Natural killer cell treated with Interleukin-12 subunit alpha and Interleukin-12 subunit beta and Interleukin-15 and Interleukin-18, amount 100 ng/mL, for 72 hours (primary cell): ENCODE measurements around the gene UQCC5. TPM values are rescaled to one million over a fixed set of nuclear protein-coding genes. Genes with fewer than 3 reads are reported as not detected.

Experiments
- ATAC-seq, 2 donors: fragments of 150-1000 bp; cut with Tn5 transposase in 1 of 2; sonication (Bioruptor Pico), chemical (Tn5 transposase) in 1 of 2; 2 replicates each; pipeline ENCODE4 v1.10.0; 2021
- DNase-seq: peaks from one replicate; pipeline ENCODE4 v3.0.0; 2022; ENCODE audit warnings: low spot score
- H3K27ac Mint-ChIP-seq, 2 donors: 1 replicate in 1 of 2; 2 replicates in 1 of 2; pipeline ENCODE4 v1.8.0; 2022; ENCODE audit warnings: mixed read lengths in 2 of 2, mild to moderate bottlenecking in 1 of 2, moderate library complexity in 1 of 2
- H3K27me3 Mint-ChIP-seq, 2 donors: 1 replicate in 1 of 2; 2 replicates in 1 of 2; pipeline ENCODE4 v1.8.0; 2022; ENCODE audit warnings: mixed read lengths in 2 of 2
- H3K36me3 Mint-ChIP-seq: one replicate; pipeline ENCODE4 v1.8.0; 2022; ENCODE audit warnings: mixed read lengths
- H3K4me1 Mint-ChIP-seq, 2 donors: 1 replicate in 1 of 2; 2 replicates in 1 of 2; pipeline ENCODE4 v1.8.0; 2022; ENCODE audit warnings: low read depth in 2 of 2, mixed read lengths in 2 of 2, mild to moderate bottlenecking in 1 of 2
- H3K4me3 Mint-ChIP-seq: one replicate; pipeline ENCODE4 v1.8.0; 2022; ENCODE audit warnings: mixed read lengths
- H3K9me3 Mint-ChIP-seq: 2 replicates; pipeline ENCODE4 v1.8.0; 2022; ENCODE audit warnings: mixed read lengths
- total RNA-seq, 2 donors: library from RNA; stranded (reverse); gene quantifications; one replicate each; pipeline ENCODE4 v1.2.3, GENCODE V29; 2022

UQCC5 gene
- total RNA-seq, 2 donors from 2014 or later = 6.7 to 18.0 TPM

DNA sequence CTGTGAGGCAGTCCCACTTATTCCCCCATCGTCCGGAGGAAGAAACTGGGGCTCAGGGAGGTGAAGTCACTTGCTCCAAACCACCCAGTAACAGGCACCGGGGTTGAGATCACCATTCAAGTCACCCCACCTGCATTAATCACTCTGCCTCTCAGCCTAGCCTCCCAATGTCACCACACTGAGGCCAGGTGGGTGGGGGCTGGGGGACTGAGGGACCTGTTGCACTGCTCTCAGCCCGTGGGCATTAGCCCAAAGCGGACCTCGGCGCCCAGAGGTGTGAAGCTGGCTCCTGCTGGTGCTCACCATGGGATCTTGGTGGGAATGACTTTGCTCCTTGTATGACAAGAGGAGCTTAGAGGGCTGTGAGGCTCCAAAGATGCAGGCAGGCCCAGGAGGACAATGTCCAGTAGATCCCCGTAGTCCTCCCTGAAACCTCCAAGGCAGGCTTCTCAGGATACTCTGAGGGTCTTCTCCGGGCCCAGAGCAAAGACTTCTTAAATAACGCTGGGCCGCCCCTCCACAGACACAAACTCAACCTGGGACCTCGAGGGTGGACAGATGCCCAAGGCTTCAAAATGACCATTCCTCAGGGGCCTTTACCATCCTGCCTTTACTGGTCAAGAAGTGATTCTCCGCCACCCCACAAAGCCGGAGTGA lies 4.4 kb upstream of the UQCC5 start:
- ATAC-seq (no peak), DNase-seq (no peak)
- H3K4me1 Mint-ChIP-seq = peaks cover 9 to 27% of the 10 kb centered on the region in 2 donors
- peaks cover 0 to 2% of the 10 kb centered on the region in 2 donors for H3K27me3 Mint-ChIP-seq
- no peaks in the 10 kb centered on the region for H3K36me3 Mint-ChIP-seq
- H3K27ac Mint-ChIP-seq = peak overlapping the region; percentile 66 to 67
- peak overlapping the region; percentile 89 for H3K4me3 Mint-ChIP-seq
- H3K9me3 Mint-ChIP-seq = no peaks in the 10 kb centered on the region

GRCh38 chr3:52532517-52532837 lies 3.9 kb upstream of the UQCC5 start:
- H3K4me1 Mint-ChIP-seq = peaks cover 12 to 30% of the 10 kb centered on the region in 2 donors
- peaks cover under 1% of the 10 kb centered on the region for H3K36me3 Mint-ChIP-seq
- H3K27me3 Mint-ChIP-seq = peaks cover 0 to 2% of the 10 kb centered on the region in 2 donors
- H3K9me3 Mint-ChIP-seq = no peaks in the 10 kb centered on the region
- H3K27ac Mint-ChIP-seq = peak overlapping the region; percentile 66 to 67
- DNase-seq (peak; percentile 60), ATAC-seq (no peak)
- peak overlapping the region; percentile 89 for H3K4me3 Mint-ChIP-seq

DNA sequence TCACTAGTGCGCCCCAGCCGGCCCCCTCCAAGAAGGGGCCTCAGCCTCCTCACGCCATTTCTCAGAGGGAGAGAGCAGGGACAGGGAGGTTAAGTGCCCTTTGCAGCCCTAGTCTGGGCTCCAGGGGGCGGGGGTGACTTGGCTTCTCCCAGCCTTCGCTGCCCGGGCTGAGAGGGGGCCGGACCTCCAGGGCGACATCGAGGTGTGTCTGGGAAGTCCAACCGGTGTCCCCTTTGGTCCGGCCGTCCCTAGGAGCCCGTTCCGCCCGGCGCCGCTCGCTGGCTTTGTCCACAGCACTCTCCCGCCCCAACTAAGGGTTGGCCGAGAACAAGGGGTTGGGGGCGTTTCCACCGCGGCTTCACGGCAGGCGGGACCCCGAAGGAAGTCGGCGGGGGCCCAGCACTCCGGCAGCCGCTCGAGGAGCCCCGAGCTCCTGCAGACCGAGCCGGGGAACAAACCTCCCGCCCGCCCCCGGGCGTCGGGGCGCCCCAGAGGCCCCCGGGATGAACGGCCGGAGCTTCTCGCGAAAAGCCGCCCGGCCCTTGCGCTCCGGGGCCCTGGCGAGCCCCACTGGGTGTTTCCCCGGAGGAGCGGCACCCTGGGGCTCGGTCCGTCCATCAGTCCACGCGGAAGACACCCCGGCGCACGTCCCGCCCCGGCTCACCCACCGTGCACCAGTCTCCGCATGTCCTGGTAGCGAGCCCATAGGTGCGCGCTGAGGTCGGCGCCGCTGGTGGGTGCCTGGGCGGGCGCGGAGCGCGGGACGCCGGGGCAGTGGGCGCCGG lies 3.4 kb upstream of the UQCC5 start:
- DNase-seq = no peak
- Mint-ChIP-seq H3K27me3 (peaks cover 0 to 2% of the 10 kb centered on the region in 2 donors), H3K9me3 (no peaks in the 10 kb centered on the region), H3K36me3 (peaks cover 6% of the 10 kb centered on the region), H3K4me1 (peaks cover 18 to 36% of the 10 kb centered on the region in 2 donors), H3K27ac (peak overlapping the region; percentile 66 to 67), H3K4me3 (peak overlapping the region; percentile 89)
- peak in 1 of 2 donors; percentile 2 for ATAC-seq

DNA sequence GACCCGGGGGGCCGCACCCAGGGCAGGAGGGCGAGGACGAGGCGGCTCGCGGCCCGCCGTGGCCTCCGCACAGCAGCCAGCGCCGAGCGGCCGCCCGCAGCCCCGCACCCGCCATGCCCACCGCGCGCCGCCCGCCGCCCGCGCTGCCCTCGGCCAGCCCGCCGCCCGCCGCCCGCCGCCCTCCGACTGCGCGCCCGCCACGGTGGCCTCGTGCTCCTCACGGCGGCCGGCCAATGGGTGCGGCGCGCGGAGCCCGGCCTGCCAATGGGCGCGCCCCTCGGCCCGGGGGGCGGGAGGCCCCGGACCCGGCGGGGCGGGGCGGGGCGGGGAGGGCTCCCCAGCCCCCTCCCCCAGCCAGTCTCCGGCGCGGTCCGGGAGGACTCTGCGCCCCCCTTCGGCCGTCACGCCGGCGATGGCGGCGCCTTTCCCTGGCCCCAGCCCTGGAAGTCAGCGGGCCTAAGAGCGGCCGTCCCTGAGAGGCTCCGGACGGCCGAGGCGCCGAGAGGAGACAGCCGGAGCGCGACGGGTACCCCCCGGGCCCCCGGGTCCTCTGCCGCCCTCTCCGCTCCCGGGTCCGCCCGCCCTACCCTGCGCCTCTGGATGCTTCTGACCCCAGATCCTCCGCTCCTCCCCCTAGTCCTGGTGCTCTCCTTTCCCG lies 2.7 kb upstream of the UQCC5 start, which contains the start of gene NT5DC2:
NT5DC2 (minus strand) TSS at position 235 of the 658 bp plus-strand sequence; CDS start at position 115, 120 bp downstream.
- Mint-ChIP-seq H3K27me3 (peaks cover 0 to 2% of the 10 kb centered on the region in 2 donors), H3K9me3 (no peaks in the 10 kb centered on the region), H3K4me1 (peaks cover 23 to 43% of the 10 kb centered on the region in 2 donors), H3K36me3 (peaks cover 8% of the 10 kb centered on the region), H3K27ac (peak within 1 kb of the TSS; percentile 66 to 67), H3K4me3 (peak within 1 kb of the TSS; percentile 89)
- peak; percentile 72 to 80 for ATAC-seq
- DNase-seq = peak; percentile 83

DNA sequence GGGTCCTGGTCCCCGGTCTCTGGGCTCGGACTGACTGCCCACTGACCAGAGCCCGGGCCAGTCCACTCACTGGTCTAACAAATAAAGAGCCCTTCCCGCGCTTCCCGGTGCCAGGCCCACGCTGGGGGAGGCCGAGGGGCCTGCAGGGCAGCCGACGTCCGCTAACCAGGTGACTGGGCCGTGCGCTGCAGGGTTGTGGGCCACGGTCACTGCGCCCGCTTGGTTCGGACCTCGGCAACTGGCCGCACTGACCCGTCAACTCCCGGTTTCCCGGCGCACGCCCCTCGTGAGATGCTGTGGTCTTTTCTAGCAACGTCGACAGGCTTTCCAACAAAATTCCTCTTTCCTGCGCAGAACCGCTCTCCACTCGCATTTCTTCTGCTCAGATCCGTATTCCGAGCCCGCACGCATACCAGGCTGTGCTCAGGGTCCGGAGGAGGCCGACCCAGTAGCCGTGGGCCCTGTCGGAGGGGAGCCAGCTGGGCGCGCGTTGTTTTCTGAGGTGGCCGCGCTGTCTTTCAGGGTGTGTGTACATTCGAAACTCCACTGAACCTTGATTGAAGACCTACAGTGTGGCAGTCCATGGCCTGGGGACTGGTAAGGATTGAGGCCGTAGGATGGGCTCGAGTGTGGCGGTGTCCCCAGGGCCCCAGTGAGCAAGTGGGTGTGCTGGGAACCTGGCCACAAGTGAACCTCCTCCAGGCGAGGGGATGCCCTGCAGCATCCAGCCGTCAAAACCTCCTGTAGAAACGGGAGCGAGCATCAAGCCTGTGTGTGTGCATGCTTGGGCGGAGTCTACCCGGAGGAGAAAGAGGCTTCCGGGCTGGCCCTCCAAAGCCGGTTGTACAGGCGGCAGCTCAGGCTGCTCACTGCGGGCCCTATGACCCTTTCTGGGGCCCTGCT lies 1.9 kb upstream of the UQCC5 start:
- H3K9me3 Mint-ChIP-seq = no peaks in the 10 kb centered on the region
- peaks cover 14% of the 10 kb centered on the region for H3K36me3 Mint-ChIP-seq
- DNase-seq = no peak
- peak overlapping the region; percentile 41 to 63 for H3K27ac Mint-ChIP-seq
- H3K27me3 Mint-ChIP-seq = peaks cover 0 to 2% of the 10 kb centered on the region in 2 donors
- ATAC-seq = no peak
- peaks cover 29 to 51% of the 10 kb centered on the region in 2 donors for H3K4me1 Mint-ChIP-seq
- peak overlapping the region; percentile 75 for H3K4me3 Mint-ChIP-seq

GRCh38 chr3:52535411-52536111 lies 844 bp upstream of the UQCC5 start:
- Mint-ChIP-seq H3K36me3 (peaks cover 14% of the 10 kb centered on the region), H3K27me3 (peaks cover 0 to 2% of the 10 kb centered on the region in 2 donors), H3K4me3 (peak overlapping the region; percentile 95), H3K9me3 (no peaks in the 10 kb centered on the region), H3K4me1 (peaks cover 29 to 51% of the 10 kb centered on the region in 2 donors), H3K27ac (peak overlapping the region; percentile 91 to 93)
- ATAC-seq (no peak), DNase-seq (no peak)

DNA sequence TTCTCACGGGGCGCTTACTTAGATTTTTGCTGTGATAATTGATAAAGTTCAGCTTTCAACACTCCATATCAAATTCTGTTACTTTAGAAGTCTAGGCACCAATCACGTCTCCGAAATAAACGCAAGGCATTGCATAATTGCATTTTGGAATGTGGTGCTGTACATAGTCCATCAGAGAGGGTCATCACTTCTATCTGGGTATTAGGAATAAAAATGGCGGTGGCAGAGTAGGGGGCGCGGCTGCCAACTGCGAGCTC lies 365 bp upstream of the UQCC5 start:
- peaks cover 29 to 51% of the 10 kb centered on the region in 2 donors for H3K4me1 Mint-ChIP-seq
- H3K9me3 Mint-ChIP-seq = no peaks in the 10 kb centered on the region
- peak overlapping the region; percentile 95 for H3K4me3 Mint-ChIP-seq
- peak overlapping the region; percentile 91 to 93 for H3K27ac Mint-ChIP-seq
- H3K27me3 Mint-ChIP-seq = peaks cover 0 to 2% of the 10 kb centered on the region in 2 donors
- peaks cover 14% of the 10 kb centered on the region for H3K36me3 Mint-ChIP-seq
- no peak for DNase-seq
- no peak for ATAC-seq

DNA sequence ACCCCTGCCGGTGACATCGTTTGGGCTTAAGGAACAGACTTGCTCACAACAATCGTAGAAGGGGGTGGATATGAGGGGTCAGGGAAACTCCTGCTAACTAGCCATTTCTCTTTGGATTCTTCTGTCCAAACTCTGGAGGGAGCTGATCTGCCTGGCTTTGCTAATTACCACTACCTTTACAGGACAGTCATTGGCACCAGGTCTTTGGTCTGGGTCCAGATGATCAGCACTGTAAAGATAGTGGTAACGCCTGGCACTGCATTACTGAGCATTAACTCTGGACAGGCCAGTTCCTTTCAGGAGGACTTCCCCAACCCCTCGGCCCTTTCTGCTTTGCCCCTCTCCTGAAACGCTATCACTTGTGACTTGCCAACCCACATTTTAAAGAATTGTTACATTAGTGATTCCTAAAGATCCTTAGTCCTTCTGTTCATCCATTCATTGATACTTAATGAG lies 788 bp downstream of the UQCC5 start:
- DNase-seq (no peak), ATAC-seq (no peak)
- Mint-ChIP-seq H3K27me3 (peaks cover 0 to 2% of the 10 kb centered on the region in 2 donors), H3K4me3 (peak overlapping the region; percentile 95), H3K9me3 (no peaks in the 10 kb centered on the region), H3K27ac (peak overlapping the region; percentile 91 to 93), H3K4me1 (peaks cover 29 to 50% of the 10 kb centered on the region in 2 donors), H3K36me3 (peaks cover 14% of the 10 kb centered on the region)

DNA sequence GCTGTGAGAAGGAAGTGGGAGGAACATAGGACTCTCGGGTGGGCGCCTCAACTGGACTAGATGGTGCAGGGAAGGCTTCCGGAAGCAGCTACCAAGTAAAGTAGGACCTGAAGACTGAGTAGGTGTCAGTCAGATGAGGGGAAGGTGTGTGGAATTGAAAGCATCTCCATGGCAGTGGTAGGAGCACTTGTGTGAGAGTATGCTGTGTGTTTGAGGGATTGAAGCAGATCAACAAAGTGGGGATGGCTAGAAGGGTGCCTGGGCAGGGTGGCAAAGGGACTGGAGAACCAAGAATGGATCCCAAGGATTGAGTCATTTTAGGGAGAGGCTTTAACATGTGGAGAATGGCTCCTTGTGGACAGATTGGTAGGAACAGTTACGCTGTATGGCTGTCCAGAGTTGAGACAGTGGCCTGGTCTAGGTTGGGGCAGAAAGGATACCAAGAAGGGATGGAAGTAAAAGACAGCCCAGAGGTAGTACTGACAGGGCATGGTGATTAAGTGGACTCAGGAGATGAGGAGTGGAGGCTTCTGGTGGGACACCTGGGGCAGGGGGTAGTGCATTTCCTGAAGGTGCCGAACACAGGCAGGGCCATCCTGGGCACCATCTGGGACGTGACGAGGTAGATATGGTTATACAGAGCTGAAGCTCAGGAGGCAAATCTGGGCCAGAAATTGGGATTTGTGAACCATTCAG lies 1.5 kb downstream of the UQCC5 start:
- no peak for DNase-seq
- H3K4me3 Mint-ChIP-seq = peak overlapping the region; percentile 95
- ATAC-seq = no peak
- H3K9me3 Mint-ChIP-seq = no peaks in the 10 kb centered on the region
- H3K27me3 Mint-ChIP-seq = peaks cover 0 to 2% of the 10 kb centered on the region in 2 donors
- peaks cover 14% of the 10 kb centered on the region for H3K36me3 Mint-ChIP-seq
- H3K4me1 Mint-ChIP-seq = peaks cover 26 to 44% of the 10 kb centered on the region in 2 donors
- peak overlapping the region; percentile 91 to 93 for H3K27ac Mint-ChIP-seq

GRCh38 chr3:52539010-52539653 lies 2.7 kb downstream of the UQCC5 start:
- ATAC-seq (no peak), DNase-seq (no peak)
- H3K9me3 Mint-ChIP-seq = no peaks in the 10 kb centered on the region
- peaks cover 26 to 44% of the 10 kb centered on the region in 2 donors for H3K4me1 Mint-ChIP-seq
- H3K27ac Mint-ChIP-seq = peak overlapping the region; percentile 18 to 91
- peak overlapping the region; percentile 95 for H3K4me3 Mint-ChIP-seq
- H3K36me3 Mint-ChIP-seq = peaks cover 14% of the 10 kb centered on the region
- peaks cover 0 to 2% of the 10 kb centered on the region in 2 donors for H3K27me3 Mint-ChIP-seq

DNA sequence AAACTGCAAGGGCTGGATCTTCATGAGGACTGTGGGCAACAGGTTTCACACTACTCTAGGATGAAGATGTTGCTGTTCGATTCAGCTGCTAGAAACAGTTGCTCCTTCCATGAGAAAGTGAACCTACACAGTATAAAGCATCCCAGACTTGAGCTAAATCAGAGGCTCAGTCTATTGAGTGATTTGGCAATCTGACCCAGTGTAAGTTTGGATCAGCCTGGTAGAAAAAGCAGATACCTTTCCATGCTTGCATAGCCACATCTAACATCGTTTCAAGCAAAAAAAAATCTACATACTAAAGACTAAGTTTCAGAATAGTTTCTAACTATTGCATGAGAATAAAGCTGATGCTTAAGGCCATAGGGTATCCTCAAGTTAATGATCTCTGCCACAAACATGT lies 4.6 kb downstream of the UQCC5 start:
- Mint-ChIP-seq H3K9me3 (no peaks in the 10 kb centered on the region), H3K27me3 (no peaks in the 10 kb centered on the region), H3K4me1 (peaks cover 20 to 32% of the 10 kb centered on the region in 2 donors), H3K27ac (peak overlapping the region in 1 of 2 donors; percentile 33), H3K36me3 (peaks cover 14% of the 10 kb centered on the region), H3K4me3 (no peak overlapping the region)
- DNase-seq = no peak
- no peak for ATAC-seq

GRCh38 chr3:52544937-52545336 lies 8.5 kb downstream of the UQCC5 start:
- no peaks in the 10 kb centered on the region for H3K4me1 Mint-ChIP-seq
- H3K4me3 Mint-ChIP-seq = no peak overlapping the region
- H3K9me3 Mint-ChIP-seq = no peaks in the 10 kb centered on the region
- no peaks in the 10 kb centered on the region for H3K27me3 Mint-ChIP-seq
- DNase-seq = no peak
- H3K27ac Mint-ChIP-seq = peak overlapping the region in 1 of 2 donors; percentile 28
- no peaks in the 10 kb centered on the region for H3K36me3 Mint-ChIP-seq
- ATAC-seq = no peak
